ENCODE measurements around the gene RPUSD1.
"Not testable (repeated sequence)": the region's sequence is repeated elsewhere in the genome, so short reads cannot be mapped to it uniquely, and the experiment has no call there.

The RPUSD1 gene

GRCh38 chr16:766008-766819, 22.0 kb downstream of the RPUSD1 start:
- DNase-seq (ENCODE audit: low read depth, low spot score): no peak

- no peak for DNase-seq (ENCODE audit: low read depth, low spot score)
These were observed 22.7 kb downstream of the RPUSD1 start for GRCh38 chr16:765488-765865.

DNA sequence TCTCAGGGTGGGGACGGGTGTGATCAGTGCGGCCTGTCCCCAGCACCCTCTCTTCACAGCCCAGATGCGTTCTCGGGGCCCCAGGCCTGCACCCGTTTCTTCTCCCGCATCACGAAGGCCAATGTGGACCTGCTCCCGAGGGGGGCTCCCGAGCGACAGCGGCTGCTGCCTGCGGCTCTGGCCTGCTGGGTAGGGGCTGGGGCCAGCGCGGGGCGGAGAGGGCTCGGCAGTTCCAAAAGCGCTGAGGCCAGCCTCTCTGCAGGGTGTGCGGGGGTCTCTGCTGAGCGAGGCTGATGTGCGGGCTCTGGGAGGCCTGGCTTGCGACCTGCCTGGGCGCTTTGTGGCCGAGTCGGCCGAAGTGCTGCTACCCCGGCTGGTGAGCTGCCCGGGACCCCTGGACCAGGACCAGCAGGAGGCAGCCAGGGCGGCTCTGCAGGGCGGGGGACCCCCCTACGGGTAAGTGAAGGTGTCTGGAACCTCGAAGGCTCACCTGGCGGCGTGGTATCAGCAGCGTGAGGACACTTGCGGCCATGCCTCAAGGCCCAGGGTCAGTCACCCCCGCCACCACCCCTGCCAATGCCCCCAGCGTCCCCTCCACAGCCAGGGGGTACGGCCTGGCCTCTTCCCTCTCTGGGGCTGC, 23.2 kb downstream of the RPUSD1 start:
- no peak for DNase-seq (ENCODE audit: low read depth, low spot score)

DNA sequence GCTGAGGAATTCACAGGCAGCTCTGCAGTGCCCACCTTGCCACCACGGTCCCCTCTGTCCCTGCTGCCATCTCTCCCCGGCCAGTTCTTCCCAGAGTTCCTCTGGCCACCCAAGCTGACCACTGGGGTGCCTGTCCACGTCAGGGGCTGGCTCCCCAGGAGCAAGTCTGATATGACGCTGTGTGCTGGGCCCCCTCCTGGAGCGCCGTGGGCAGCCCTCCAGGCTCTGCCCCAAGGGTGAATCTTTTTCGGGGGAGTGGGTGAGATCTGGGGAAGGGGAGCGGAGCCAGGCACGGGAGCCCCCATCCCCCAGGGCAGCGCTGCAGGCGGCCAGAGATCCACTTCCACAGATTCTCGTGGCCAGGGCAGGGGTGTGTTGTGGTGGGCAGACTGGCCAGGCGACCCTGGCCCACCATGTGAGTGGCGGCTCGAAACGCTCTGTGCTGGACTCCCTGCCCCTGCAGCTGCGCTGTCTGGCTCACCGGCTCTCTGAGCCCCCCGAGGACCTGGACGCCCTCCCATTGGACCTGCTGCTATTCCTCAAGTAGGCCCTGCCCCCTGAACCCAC, 23.9 kb downstream of the RPUSD1 start:
- no peak for DNase-seq (ENCODE audit: low read depth, low spot score)

GRCh38 chr16:763369-764183, 24.6 kb downstream of the RPUSD1 start:
- DNase-seq (ENCODE audit: low read depth, low spot score): no peak

DNA sequence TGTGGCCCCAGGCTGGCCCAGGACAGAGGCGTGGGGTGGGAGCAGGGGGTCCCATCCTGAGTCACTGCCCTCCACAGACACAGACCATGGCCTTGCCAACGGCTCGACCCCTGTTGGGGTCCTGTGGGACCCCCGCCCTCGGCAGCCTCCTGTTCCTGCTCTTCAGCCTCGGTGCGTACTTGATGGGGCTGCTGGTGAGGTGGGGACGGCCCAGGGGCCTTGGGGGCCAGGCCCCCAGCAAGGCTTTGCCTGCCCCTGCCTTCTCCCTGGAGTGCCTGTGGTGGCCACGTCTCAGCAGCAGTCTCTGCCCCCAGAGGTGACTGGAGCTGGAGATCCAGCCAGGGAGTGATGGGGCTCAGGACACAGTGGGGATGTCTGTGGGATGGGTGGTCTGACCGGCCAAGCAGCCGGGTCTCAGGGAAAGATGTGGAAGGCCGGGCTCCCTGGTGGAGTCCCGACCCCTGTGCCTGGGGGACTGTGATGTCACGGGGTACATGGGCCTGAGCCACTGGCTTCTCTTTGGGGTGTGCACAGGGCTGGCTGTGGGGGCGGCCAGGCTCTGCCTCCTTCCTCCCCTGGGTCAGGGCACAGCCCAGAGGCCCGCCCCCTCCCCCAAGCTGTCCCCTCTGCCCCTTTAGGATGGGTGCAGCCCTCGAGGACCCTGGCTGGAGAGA, 25.4 kb downstream of the RPUSD1 start:
- no peak for DNase-seq (ENCODE audit: low read depth, low spot score)

DNA sequence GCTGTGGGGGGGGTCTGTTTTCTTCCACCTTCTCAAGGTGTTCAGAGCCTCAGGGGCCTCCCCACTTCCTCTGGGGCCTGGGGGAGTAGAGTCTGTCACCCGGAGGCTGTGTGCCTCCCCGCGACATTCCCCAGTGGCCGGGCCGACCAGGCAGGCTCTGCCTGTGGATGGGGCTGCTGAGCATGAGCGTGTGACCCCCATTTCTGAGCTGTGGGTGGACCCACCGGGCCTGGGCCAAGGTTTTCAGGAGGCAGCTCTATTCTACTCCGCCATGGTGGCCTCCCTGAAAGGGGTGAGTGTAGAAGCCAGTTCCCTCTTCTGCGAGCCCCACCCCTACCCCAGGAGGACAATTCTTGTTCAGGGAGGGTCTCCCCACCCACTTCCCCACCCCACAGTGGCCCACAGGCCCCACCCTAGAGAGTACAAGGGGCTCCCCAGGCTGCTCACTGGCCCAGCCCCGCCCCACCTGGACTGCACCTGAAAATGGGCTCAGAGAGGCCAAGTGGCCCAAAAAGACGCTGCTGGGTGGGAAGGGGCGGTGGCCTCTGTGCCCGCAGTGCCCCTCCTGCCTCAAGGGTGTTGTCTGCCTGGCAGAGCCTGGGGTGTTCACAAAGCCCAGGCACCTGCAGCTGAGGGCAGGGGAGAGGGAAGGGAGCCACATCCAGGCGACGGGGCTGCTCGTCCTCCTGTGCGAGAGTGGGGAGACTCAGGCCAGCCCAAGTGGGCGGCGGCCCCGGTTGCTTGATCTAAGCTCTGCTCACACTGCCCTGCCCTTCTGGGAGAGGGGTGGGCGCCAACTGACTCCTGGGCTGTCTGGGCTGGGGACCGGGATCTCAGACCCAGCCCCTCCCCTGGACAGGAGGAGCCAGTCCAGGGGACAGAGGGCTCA, 26.3 kb downstream of the RPUSD1 start:
- DNase-seq (ENCODE audit: low read depth, low spot score): no peak

GRCh38 chr16:760545-761343, 27.4 kb downstream of the RPUSD1 start, which contains the start of gene MSLN:
Gene MSLN, plus strand, starts transcription at chr16:760734. Its CDS starts 1,947 bp downstream, at chr16:762681.
- DNase-seq (ENCODE audit: low read depth, low spot score): no peak

- no peak for DNase-seq (ENCODE audit: low read depth, low spot score)
These were observed 28.1 kb downstream of the RPUSD1 start for GRCh38 chr16:760065-760464.

GRCh38 chr16:759110-759910, 28.9 kb downstream of the RPUSD1 start:
- DNase-seq (ENCODE audit: low read depth, low spot score): no peak

DNA sequence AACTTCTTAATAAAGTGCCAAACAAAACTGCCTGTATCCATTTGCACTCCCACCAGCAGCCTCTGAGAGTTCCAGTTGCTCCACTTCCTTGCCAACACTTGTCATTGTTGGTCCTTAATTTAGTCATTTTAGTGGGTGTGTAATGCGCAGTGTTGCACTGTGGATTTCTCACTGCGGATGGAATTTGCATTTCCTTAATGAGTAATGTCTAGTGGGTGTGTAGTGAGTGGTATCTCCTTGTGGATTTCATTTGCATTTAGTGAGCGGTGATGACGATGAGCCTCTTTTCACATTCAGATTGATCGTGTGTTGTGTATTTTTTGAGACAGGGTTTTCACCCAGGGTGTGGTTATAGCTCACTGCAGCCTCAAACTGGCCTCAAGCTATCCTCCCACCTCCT, 31.8 kb downstream of the RPUSD1 start:
- no peak for DNase-seq (ENCODE audit: low read depth, low spot score)

DNA sequence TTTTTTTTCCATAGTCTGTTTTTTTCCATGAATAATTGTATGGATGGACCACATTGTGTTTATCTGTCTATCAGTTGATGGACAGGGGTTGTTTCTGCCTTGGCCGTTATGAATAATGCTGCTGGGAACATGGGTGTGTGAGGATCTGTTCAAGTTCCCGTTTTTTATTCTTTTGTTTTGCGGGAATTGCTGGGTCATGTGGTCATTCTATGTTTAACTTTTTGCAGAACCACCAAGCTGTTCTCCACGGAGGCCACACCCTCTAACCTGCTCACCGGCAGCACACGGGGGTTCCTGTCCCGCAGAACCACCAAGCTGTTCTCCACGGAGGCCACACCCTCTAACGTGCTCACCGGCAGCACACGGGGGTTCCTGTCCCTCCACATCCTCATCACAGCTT, 33.5 kb downstream of the RPUSD1 start:
- DNase-seq (ENCODE audit: low read depth, low spot score): no peak

DNA sequence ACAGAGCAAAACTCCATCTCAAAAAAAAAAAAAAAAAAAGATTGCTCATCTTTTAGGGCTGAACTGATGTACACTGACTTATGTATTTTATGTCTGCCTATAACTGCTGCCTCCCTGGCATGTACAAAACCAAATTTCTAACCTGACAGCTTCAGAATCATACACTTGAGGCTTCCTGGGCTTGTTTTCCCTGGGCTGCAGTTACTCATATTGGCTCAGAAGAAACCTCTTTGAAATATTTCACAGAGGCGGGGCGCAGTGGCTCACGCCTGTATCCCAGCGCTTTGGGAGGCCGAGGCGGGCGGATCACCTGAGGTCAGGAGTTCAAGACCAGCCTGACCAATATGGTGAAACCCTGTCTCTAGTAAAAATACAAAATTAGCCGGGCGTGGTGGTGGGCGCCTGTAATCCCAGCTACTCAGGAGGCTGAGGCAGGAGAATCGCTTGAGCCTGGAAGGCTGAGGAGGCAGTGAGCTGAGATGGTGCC, 34.0 kb downstream of the RPUSD1 start:
- DNase-seq (ENCODE audit: low read depth, low spot score): not testable (repeated sequence)

DNA sequence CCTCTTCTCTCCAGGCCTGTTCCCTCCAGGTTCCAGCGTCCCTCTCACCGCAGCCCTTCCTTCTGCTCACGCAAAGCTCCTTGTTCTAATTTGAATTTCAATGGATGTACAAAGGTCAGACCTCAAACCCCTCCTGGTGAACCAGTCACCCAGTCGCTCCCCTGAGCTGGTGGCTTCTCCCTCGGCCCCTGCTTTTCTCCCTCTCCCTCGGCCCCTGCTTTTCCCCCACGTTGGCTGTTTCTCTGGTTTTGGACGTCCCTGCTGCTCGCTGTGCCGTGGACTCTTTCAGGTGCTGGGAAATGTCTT, 36.2 kb downstream of the RPUSD1 start:
- no peak for DNase-seq (ENCODE audit: low read depth, low spot score)

DNA sequence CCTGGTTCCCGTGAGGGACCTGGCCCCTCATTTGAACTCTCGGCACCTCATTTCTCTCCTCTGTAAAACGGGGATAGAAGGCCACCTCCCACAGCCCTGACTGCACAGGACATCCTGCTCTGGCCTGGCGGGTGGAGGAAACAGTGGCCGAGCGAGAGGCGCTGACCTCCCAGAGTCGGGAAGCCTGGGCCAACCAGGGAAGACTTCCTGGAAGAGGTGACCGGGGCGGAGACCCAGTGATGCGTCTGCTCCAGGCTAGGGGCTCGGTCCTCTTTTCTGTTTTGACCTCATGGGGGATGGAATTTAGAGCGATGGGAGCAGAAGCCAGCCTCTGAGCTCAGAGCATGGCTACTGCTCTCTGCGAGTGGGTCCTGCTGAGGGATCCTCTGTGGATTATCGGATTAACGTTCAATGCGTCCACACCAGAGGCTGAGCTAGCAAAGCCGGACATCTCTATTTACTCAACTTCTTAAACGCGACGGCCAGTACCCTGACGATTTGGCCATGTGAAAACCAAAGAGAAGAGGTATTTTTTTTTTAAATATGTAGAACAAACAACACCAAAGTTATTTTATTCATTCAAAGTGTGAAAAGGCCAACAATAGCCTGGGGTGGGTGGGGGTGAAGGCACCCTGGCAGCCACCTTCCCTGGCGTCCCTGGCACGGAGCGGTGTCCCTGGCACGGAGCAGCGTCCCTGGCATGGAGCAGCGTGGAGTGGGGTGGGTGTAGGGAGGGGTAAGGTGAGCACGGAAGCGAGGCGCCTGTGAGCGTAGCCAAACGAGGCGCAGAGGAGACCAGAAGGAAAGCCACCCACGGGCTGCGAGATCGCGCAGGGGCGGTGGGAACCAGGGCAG, 36.8 kb downstream of the RPUSD1 start:
- DNase-seq (ENCODE audit: low read depth, low spot score): no peak

DNA sequence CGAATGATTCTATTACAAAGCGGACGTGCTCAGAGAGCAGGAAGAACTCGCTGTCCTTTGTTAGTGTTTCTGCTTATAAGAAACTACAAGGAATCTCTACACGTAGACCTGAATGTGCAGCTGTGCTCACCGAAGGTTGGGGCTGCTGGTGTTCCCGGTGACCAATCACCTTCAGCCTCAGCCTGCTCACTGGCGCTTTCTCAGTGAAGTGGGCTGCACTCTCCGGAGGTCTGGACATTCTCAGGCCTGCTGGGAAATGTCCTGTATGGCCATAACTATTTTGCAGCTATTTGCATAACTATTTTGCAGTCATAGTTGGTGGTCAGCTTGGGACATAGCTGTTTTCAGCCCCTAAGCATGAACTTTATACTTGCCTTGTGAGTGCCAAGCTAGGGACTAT, 37.7 kb downstream of the RPUSD1 start:
- no peak for DNase-seq (ENCODE audit: low read depth, low spot score)

DNA sequence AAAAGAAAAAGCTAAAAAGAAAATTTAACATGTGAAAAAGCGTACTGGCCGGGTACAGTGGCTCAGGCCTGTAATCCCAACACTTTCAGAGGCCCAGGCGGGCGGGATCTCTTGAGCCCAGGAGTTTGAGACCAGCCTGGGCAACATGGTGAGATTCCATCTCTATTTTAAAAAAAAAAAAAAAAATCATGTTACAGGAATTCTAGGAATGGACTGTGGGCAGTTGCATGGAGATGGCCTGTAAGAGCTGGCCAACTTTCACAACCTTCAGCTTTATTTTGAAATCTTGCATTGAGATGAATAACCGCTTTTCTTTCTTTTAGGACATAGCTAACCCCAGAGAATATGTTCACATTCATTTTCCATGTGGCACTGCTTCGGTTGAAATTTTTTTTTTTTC, 39.2 kb downstream of the RPUSD1 start:
- no peak for DNase-seq (ENCODE audit: low read depth, low spot score)
